H1 (cell line): ENCODE data around the gene LAIR2.

Experiments used
- CEBPB ChIP-seq: IDR thresholded peaks from 2 replicates; pipeline ENCODE4 v1.6.1; 2012; ENCODE audit warnings: low read depth, low read length
- CHD2 ChIP-seq: IDR thresholded peaks from 2 replicates; pipeline ENCODE4 v1.6.1; 2012; ENCODE audit warnings: low read length, improper control_type of control experiment
- GABPA ChIP-seq: IDR thresholded peaks from 2 replicates; pipeline ENCODE4 v1.6.1; 2011; ENCODE audit warnings: mild to moderate bottlenecking, low read length, moderate library complexity, borderline replicate concordance; ENCODE audit not compliant: insufficient read depth
- KDM1A ChIP-seq: fragments of 200-600, 300-600 bp; sonication (generic); IDR thresholded peaks from 2 replicates; pipeline ENCODE4 v1.7.1; 2016; ENCODE audit warnings: mild to moderate bottlenecking, low read length, borderline replicate concordance
- POLR2AphosphoS5 ChIP-seq: IDR thresholded peaks from 2 replicates; pipeline ENCODE4 v1.6.1; 2011; ENCODE audit warnings: low read depth, low read length
- SIN3A ChIP-seq, 2 experiments: IDR thresholded peaks in 1 of 2; conservative IDR thresholded peaks in 1 of 2; 2 replicates each; pipeline ENCODE4 v1.6.1; 2011 to 2012; ENCODE audit warnings: low read length in 2 of 2, improper control_type of control experiment in 1 of 2, low read depth in 1 of 2, mild to moderate bottlenecking in 1 of 2
- TF ChIP-seq, protein P1 (sequence below), 3 experiments: IDR thresholded peaks; 1 replicate in 2 of 3; 2 replicates in 1 of 3; pipeline versions ENCODE4 v1.5.1 to v1.6.1; 2011; ENCODE audit warnings: low read length in 3 of 3, mild to moderate bottlenecking in 3 of 3, inconsistent platforms in 2 of 3, low read depth in 1 of 3, moderate library complexity in 1 of 3; ENCODE audit not compliant: insufficient read depth in 1 of 3; ENCODE audit errors: control extremely low read depth in 1 of 3
- TF ChIP-seq, protein P2 (sequence below): IDR thresholded peaks from 2 replicates; pipeline ENCODE4 v1.6.1; 2011; ENCODE audit warnings: low read length, improper control_type of control experiment

DNA sequence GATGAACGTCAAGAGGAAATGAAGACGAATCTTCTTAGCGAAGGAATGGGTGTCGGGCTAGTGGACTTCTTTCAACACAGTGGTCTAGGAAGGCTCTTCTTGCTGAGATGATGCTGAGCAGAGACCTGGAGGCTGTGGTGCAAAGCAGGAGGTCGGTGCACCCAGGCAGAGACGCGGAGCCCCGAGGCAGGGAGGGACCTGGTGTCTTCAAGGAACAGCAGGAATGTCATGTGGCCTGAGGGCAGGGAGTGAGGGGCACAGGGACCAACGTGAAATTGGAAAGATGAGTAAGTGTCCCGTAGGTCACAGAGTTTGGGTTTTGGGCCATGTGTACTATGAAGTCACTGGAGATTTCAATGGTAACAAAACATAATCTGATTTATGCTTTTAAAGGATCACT lies 18.2 kb upstream of the LAIR2 start:
- TF ChIP-seq, protein P1, sequence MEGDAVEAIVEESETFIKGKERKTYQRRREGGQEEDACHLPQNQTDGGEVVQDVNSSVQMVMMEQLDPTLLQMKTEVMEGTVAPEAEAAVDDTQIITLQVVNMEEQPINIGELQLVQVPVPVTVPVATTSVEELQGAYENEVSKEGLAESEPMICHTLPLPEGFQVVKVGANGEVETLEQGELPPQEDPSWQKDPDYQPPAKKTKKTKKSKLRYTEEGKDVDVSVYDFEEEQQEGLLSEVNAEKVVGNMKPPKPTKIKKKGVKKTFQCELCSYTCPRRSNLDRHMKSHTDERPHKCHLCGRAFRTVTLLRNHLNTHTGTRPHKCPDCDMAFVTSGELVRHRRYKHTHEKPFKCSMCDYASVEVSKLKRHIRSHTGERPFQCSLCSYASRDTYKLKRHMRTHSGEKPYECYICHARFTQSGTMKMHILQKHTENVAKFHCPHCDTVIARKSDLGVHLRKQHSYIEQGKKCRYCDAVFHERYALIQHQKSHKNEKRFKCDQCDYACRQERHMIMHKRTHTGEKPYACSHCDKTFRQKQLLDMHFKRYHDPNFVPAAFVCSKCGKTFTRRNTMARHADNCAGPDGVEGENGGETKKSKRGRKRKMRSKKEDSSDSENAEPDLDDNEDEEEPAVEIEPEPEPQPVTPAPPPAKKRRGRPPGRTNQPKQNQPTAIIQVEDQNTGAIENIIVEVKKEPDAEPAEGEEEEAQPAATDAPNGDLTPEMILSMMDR (IDR thresholded peaks at IDR 0.05; ENCODE audit: control extremely low read depth in 1 of 3, insufficient read depth in 1 of 3, low read depth in 1 of 3, low read length in 3 of 3): no peak
- TF ChIP-seq GABPA (no peak), CEBPB (no peak), CHD2 (no peak), KDM1A (no peak), POLR2AphosphoS5 (no peak), SIN3A (conservative IDR thresholded peaks at IDR 0.05 in 1 of 2, IDR thresholded peaks at IDR 0.05 in 1 of 2; ENCODE audit: low read depth in 1 of 2, low read length in 2 of 2) (no peak)
- TF ChIP-seq, protein P2, sequence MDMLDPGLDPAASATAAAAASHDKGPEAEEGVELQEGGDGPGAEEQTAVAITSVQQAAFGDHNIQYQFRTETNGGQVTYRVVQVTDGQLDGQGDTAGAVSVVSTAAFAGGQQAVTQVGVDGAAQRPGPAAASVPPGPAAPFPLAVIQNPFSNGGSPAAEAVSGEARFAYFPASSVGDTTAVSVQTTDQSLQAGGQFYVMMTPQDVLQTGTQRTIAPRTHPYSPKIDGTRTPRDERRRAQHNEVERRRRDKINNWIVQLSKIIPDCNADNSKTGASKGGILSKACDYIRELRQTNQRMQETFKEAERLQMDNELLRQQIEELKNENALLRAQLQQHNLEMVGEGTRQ: no peak
